Esophagus muscularis mucosa (tissue), 3 donors: ENCODE results near the gene C1orf159.

ENCODE experiments used
- CTCF ChIP-seq, 3 experiments: fragments of 200-600 bp in 2 of 3; fragments of 450-650 bp in 1 of 3; sonication (generic) in 2 of 3; IDR thresholded peaks; one replicate each; pipeline ENCODE4 v1.5.1; 2017 to 2019; ENCODE audit warnings: antibody characterized with exemption in 3 of 3, mild to moderate bottlenecking in 2 of 3, moderate library complexity in 1 of 3
- POLR2A ChIP-seq: fragments of 450-650 bp; IDR thresholded peaks from one replicate; pipeline ENCODE4 v1.6.1; 2017; ENCODE audit warnings: antibody characterized with exemption, moderate library complexity, mild to moderate bottlenecking, low read depth
- POLR2AphosphoS5 ChIP-seq, 2 donors: sonication (generic); formaldehyde crosslinking; IDR thresholded peaks; one replicate each; pipeline ENCODE4 v1.6.1; 2017; ENCODE audit warnings: antibody characterized with exemption in 2 of 2

- no peak for TF ChIP-seq POLR2A
- no peak for TF ChIP-seq CTCF (IDR thresholded peaks at IDR 0.05)
- TF ChIP-seq POLR2AphosphoS5 (IDR thresholded peaks at IDR 0.05) = no peak
Measured at GRCh38 chr1:1083416-1084371, 32.2 kb downstream of the C1orf159 start.
